Ovary (tissue), 9 donors: ENCODE measurements around the gene PNPT1. TPM values are rescaled to one million over a fixed set of nuclear protein-coding genes. Genes with fewer than 3 reads are reported as not detected.
"Not testable (repeated sequence)": the region's sequence is repeated elsewhere in the genome, so short reads cannot be mapped to it uniquely, and the experiment has no call there.

ENCODE experiments used
- DNase-seq, 5 donors: peaks; one replicate each; pipeline ENCODE4 v3.0.0-alpha.2; 2019 to 2020
- H3K27ac ChIP-seq, 2 donors: fragments of 200-600 bp; one replicate each; pipeline versions ENCODE4 v1.5.1 to v1.8.0; 2019 to 2022
- H3K27me3 ChIP-seq: fragments of 200-600 bp; one replicate; pipeline ENCODE4 v1.8.0; 2022
- H3K36me3 ChIP-seq: fragments of 200-600 bp; sonication (generic); one replicate; pipeline ENCODE4 v1.5.1; 2019
- H3K4me1 ChIP-seq: one replicate; pipeline ENCODE4 v1.8.1; 2013; ENCODE audit warnings: mild to moderate bottlenecking, moderate library complexity; ENCODE audit not compliant: insufficient read depth
- H3K4me3 ChIP-seq: fragments of 200-600 bp; sonication (generic); one replicate; pipeline ENCODE4 v1.5.1; 2017
- H3K9me3 ChIP-seq, 2 donors: fragments of 200-600 bp in 1 of 2; sonication (generic) in 1 of 2; one replicate each; pipeline versions ENCODE4 v1.5.1 to v1.8.1; 2013 to 2019; ENCODE audit warnings: mild to moderate bottlenecking in 1 of 2, moderate library complexity in 1 of 2
- CTCF ChIP-seq, 3 donors: fragments of 450-650 bp in 2 of 3; fragments of 200-600 bp in 1 of 3; IDR thresholded peaks; one replicate each; pipeline versions ENCODE4 v1.5.1 to v1.8.0; 2016 to 2022; ENCODE audit warnings: antibody characterized with exemption in 3 of 3, mild to moderate bottlenecking in 1 of 3
- EP300 ChIP-seq: sonication (generic); formaldehyde crosslinking; IDR thresholded peaks from one replicate; pipeline ENCODE4 v1.6.1; 2017; ENCODE audit warnings: antibody characterized with exemption
- POLR2A ChIP-seq: fragments of 450-650 bp; IDR thresholded peaks from one replicate; pipeline ENCODE4 v1.6.1; 2017; ENCODE audit warnings: antibody characterized with exemption, mild to moderate bottlenecking, moderate library complexity
- WGBS, 3 donors: extraction: QIAGEN DNeasy Blood & Tissue Kit in 1 of 3; methylation state at CpG; one replicate each; pipeline versions ENCODE4 v1.1.5 to v1.1.7; 2013 to 2017; 5-methylcytosine and 5-hydroxymethylcytosine counted together
- intact Hi-C, 4 donors: fragments of 100-400 bp; cut with DNase I; formaldehyde crosslinking; loops; one replicate each; pipeline versions ENCODE4 v1.11.0 to v1.15.1; 2022 to 2023
- polyA plus RNA-seq, 2 donors: library from polyadenylated mRNA; stranded (reverse); fragments of 200-250 nt in 1 of 2; fragments of 350-450 nt in 1 of 2; fragmentation: Illumina TruSeq in 1 of 2; extraction: RNeasy Lipid Tissue Mini Kit (QIAGEN cat#74804) in 1 of 2; gene quantifications; one replicate each; pipeline ENCODE4 v1.2.3, GENCODE V29; 2013 to 2014
- total RNA-seq, 7 donors: library from RNA; depleted of rRNA in 2 of 7; stranded (reverse); fragments of >200 nt in 2 of 7; fragmentation: NEBNext Ultra II Directional in 3 of 7; extraction: Animal tissue kit (Norgen Biotek cat#: 25700) in 3 of 7; gene quantifications; one replicate each; pipeline versions ENCODE4 v1.1.0 to v1.2.4, GENCODE V29; 2016 to 2023
- donor health status: DM: no; HTN: no; CAD: no; lungs with moderate emphysema.
- donor health status: DM: no; HTN: no; CAD: no.
- donor health status: Bipolar disorder and iron deficiency.
- donor health status: DM: yes; HTN: yes; CAD: no.
- donor health status: DM: no; HTN: no; CAD: no.
- donor health status: DM: yes; HTN: yes; CAD: no.

The PNPT1 gene
- total and polyA plus RNA-seq, 9 donors: 6.1 to 19.2 (median 17.0) TPM

- no peak for TF ChIP-seq CTCF (IDR thresholded peaks at IDR 0.05)
- TF ChIP-seq POLR2A: no peak
- TF ChIP-seq EP300: no peak
- H3K36me3 ChIP-seq: no peaks in the 10 kb centered on the region
- no peak for DNase-seq
- no peak overlapping the region for H3K27ac ChIP-seq
- H3K4me3 ChIP-seq: no peak overlapping the region
- no peaks in the 10 kb centered on the region for H3K9me3 ChIP-seq
- no peaks in the 10 kb centered on the region for H3K4me1 ChIP-seq
- no peaks in the 10 kb centered on the region for H3K27me3 ChIP-seq
- 49 to 72% (median 63%) methylated on average over 4 of the region's 4 CpGs for WGBS, 3 donors
- intact Hi-C loops: no loop called here
Measured at GRCh38 chr2:55703350-55703749, 9.7 kb upstream of the PNPT1 start.

- intact Hi-C loops, H3K4me1 ChIP-seq, H3K27me3 ChIP-seq, H3K27ac ChIP-seq, H3K9me3 ChIP-seq, DNase-seq, H3K36me3 ChIP-seq: not testable (repeated sequence)
- 20 to 26% (median 22%) methylated on average over 5 of the region's 5 CpGs for WGBS, 3 donors
- H3K4me3 ChIP-seq: peak overlapping the region; percentile 44
Measured at GRCh38 chr2:55692740-55693139, 904 bp downstream of the PNPT1 start.

GRCh38 chr2:55672630-55673029, 21.0 kb downstream of the PNPT1 start:
- Histone ChIP-seq H3K27me3 (no peaks in the 10 kb centered on the region), H3K27ac (no peak overlapping the region), H3K4me1 (no peaks in the 10 kb centered on the region), H3K36me3 (no peaks in the 10 kb centered on the region), H3K4me3 (no peak overlapping the region), H3K9me3 (no peaks in the 10 kb centered on the region)
- no peak for DNase-seq
- 73 to 78% (median 76%) methylated on average over 3 of the region's 3 CpGs for WGBS, 3 donors
- TF ChIP-seq EP300: no peak
- TF ChIP-seq CTCF (IDR thresholded peaks at IDR 0.05): no peak
- TF ChIP-seq POLR2A: no peak
- intact Hi-C loops: no loop called here

GRCh38 chr2:55668956-55669355, 24.7 kb downstream of the PNPT1 start:
- Histone ChIP-seq H3K4me3 (no peak overlapping the region), H3K27ac (no peak overlapping the region), H3K36me3 (no peaks in the 10 kb centered on the region), H3K27me3 (no peaks in the 10 kb centered on the region), H3K9me3 (no peaks in the 10 kb centered on the region), H3K4me1 (no peaks in the 10 kb centered on the region)
- intact Hi-C loops: no loop called here
- TF ChIP-seq CTCF (IDR thresholded peaks at IDR 0.05) (no peak), EP300 (no peak), POLR2A (no peak)
- no peak for DNase-seq

GRCh38 chr2:55653255-55653654, 40.4 kb downstream of the PNPT1 start:
- no peaks in the 10 kb centered on the region for H3K36me3 ChIP-seq
- H3K27me3 ChIP-seq: no peaks in the 10 kb centered on the region
- intact Hi-C loops: no loop called here
- DNase-seq: no peak
- TF ChIP-seq CTCF (IDR thresholded peaks at IDR 0.05): no peak
- no peak for TF ChIP-seq POLR2A
- no peak for TF ChIP-seq EP300
- WGBS, 3 donors: 89 to 93% (median 93%) methylated on average over 2 of the region's 2 CpGs
- no peaks in the 10 kb centered on the region for H3K9me3 ChIP-seq
- H3K4me3 ChIP-seq: no peak overlapping the region
- no peaks in the 10 kb centered on the region for H3K4me1 ChIP-seq
- no peak overlapping the region for H3K27ac ChIP-seq
